ENCODE data around the gene GTPBP3. TPM values are rescaled to one million over a fixed set of nuclear protein-coding genes. Genes with fewer than 3 reads are reported as not detected.

The GTPBP3 gene
- total RNA-seq, 1 experiment from 2014 or later, result 73.0 TPM

DNA sequence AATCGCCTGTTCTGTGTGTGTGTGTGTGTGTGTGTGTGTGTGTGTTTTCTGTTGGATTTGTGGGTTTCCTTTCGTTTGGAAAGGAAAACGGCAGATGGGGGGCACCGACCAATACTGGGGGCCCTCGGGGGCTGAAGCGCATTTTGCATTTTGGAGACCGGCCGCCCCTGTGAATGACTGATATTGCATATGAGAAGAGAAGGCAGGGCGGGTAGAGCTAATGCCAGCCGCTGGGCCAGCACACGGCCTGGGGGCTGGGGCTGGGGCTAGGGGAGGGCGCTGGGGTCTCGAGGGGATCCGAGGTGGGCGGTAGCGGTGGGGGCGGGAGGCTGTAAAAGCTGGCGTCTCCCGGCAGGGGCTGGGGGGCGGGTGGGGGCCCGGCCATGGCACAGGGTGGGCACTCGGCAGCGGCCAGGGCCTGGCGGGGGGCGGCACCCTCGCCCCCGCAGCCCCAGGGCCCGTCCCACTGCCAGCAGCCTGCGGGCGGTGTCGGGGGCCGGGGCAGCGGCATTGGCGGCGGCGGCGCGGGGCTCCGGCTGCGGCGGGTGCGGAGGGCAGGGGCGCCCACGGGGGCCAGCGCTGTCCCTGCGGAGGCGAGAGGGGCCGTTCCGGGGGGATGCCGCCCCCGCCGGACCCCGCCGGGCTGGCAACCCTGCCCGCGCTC lies 13.9 kb upstream of the GTPBP3 start:
- H3K27me3 ChIP-seq (ENCODE audit: insufficient read depth, low read length), result no peaks in the 10 kb centered on the region
- H3K9ac ChIP-seq (ENCODE audit: low read length), result no peak overlapping the region
- TF ChIP-seq, protein P1, sequence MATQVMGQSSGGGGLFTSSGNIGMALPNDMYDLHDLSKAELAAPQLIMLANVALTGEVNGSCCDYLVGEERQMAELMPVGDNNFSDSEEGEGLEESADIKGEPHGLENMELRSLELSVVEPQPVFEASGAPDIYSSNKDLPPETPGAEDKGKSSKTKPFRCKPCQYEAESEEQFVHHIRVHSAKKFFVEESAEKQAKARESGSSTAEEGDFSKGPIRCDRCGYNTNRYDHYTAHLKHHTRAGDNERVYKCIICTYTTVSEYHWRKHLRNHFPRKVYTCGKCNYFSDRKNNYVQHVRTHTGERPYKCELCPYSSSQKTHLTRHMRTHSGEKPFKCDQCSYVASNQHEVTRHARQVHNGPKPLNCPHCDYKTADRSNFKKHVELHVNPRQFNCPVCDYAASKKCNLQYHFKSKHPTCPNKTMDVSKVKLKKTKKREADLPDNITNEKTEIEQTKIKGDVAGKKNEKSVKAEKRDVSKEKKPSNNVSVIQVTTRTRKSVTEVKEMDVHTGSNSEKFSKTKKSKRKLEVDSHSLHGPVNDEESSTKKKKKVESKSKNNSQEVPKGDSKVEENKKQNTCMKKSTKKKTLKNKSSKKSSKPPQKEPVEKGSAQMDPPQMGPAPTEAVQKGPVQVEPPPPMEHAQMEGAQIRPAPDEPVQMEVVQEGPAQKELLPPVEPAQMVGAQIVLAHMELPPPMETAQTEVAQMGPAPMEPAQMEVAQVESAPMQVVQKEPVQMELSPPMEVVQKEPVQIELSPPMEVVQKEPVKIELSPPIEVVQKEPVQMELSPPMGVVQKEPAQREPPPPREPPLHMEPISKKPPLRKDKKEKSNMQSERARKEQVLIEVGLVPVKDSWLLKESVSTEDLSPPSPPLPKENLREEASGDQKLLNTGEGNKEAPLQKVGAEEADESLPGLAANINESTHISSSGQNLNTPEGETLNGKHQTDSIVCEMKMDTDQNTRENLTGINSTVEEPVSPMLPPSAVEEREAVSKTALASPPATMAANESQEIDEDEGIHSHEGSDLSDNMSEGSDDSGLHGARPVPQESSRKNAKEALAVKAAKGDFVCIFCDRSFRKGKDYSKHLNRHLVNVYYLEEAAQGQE (IDR thresholded peaks at IDR 0.05; ENCODE audit: low read depth), result no peak
- TF ChIP-seq, protein P2, sequence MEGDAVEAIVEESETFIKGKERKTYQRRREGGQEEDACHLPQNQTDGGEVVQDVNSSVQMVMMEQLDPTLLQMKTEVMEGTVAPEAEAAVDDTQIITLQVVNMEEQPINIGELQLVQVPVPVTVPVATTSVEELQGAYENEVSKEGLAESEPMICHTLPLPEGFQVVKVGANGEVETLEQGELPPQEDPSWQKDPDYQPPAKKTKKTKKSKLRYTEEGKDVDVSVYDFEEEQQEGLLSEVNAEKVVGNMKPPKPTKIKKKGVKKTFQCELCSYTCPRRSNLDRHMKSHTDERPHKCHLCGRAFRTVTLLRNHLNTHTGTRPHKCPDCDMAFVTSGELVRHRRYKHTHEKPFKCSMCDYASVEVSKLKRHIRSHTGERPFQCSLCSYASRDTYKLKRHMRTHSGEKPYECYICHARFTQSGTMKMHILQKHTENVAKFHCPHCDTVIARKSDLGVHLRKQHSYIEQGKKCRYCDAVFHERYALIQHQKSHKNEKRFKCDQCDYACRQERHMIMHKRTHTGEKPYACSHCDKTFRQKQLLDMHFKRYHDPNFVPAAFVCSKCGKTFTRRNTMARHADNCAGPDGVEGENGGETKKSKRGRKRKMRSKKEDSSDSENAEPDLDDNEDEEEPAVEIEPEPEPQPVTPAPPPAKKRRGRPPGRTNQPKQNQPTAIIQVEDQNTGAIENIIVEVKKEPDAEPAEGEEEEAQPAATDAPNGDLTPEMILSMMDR (IDR thresholded peaks at IDR 0.05 in 2 of 3, conservative IDR thresholded peaks at IDR 0.05 in 1 of 3; ENCODE audit: borderline replicate concordance in 1 of 3, insufficient read depth in 1 of 3, low read depth in 2 of 3, low read length in 2 of 3), result no peak
- no peak for TF ChIP-seq ELF1 (IDR thresholded peaks at IDR 0.05; ENCODE audit: borderline replicate concordance, low read depth)
- no peak for TF ChIP-seq EGR1 (IDR thresholded peaks at IDR 0.05; ENCODE audit: low read depth)
- TF ChIP-seq FOSL1 (IDR thresholded peaks at IDR 0.05; ENCODE audit: low read depth), result no peak
- TF ChIP-seq TCF7L2 (IDR thresholded peaks at IDR 0.05; ENCODE audit: borderline replicate concordance, extremely low read depth, insufficient read depth, insufficient read length), result no peak
- no peak for TF ChIP-seq EZH2 (IDR thresholded peaks at IDR 0.05)
- no peak for TF ChIP-seq SRF (IDR thresholded peaks at IDR 0.05; ENCODE audit: low read depth)
- no peak for TF ChIP-seq EZH2phosphoT487 (IDR thresholded peaks at IDR 0.05; ENCODE audit: borderline replicate concordance)
- no peak for TF ChIP-seq SP1 (IDR thresholded peaks at IDR 0.05; ENCODE audit: low read depth)
- intact Hi-C loops (cut with micrococcal nuclease), result no loop called here
- no peak overlapping the region for H3K4me3 ChIP-seq (replicated peaks in 1 of 2; ENCODE audit: low read depth in 1 of 2, low read length in 2 of 2)
- DNase-seq (ENCODE audit: low read depth, low spot score), result no peak
- no peak overlapping the region for H2AFZ ChIP-seq (ENCODE audit: low read depth, low read length, poor library complexity, severe bottlenecking)
- no peak for ATAC-seq
- peaks cover 11 to 12% of the 10 kb centered on the region in 2 experiments; a peak in 2 of 4 replicates for H3K36me3 ChIP-seq (ENCODE audit: control insufficient read depth in 1 of 2, insufficient read depth in 2 of 2, low read length in 2 of 2)
- ChIA-PET CTCF (no interaction called here), RAD21 (ENCODE audit: low non-redundant PET in 1 of 2, low total read pairs in 2 of 2, uncharacterized antibody in 2 of 2, unreplicated experiment in 2 of 2) (no interaction called here), POLR2A (no interaction called here)
- peaks cover 5 to 15% of the 10 kb centered on the region in 2 experiments for H3K4me1 ChIP-seq (ENCODE audit: control insufficient read depth in 1 of 2, insufficient read depth in 2 of 2, low read length in 2 of 2)
- no peaks in the 10 kb centered on the region for H3K9me3 ChIP-seq (ENCODE audit: control insufficient read depth in 1 of 2, insufficient read depth in 1 of 2, low read depth in 1 of 2, low read length in 2 of 2)
- no peaks in the 10 kb centered on the region; the same call in 1 of the 2 replicates for H3K79me2 ChIP-seq (ENCODE audit: insufficient read depth, low read length)
- H4K20me1 ChIP-seq (ENCODE audit: insufficient read depth), result no peaks in the 10 kb centered on the region
- H3K9me2 ChIP-seq (ENCODE audit: insufficient read depth), result no peaks in the 10 kb centered on the region
- no peak overlapping the region for H3K27ac ChIP-seq (ENCODE audit: low read depth, low read length)
- no peak overlapping the region for H3K4me2 ChIP-seq (ENCODE audit: low read length)
- BruUV-seq (replicated peaks), result no TSS peak
